GM20000 (cell line): ENCODE results near the gene SEMA4A.
"Not testable (repeated sequence)": the region's sequence is repeated elsewhere in the genome, so short reads cannot be mapped to it uniquely, and the experiment has no call there.

Source experiments
- DNase-seq: peaks from one replicate; pipeline ENCODE4 v3.0.0; 2012; ENCODE audit warnings: low spot score
- TF ChIP-seq, protein P1 (sequence below): IDR thresholded peaks from 2 replicates; pipeline ENCODE4 v1.5.1; 2012; ENCODE audit warnings: mild to moderate bottlenecking, control low read depth; ENCODE audit errors: extremely low read depth, missing control alignments

Gene SEMA4A

DNA sequence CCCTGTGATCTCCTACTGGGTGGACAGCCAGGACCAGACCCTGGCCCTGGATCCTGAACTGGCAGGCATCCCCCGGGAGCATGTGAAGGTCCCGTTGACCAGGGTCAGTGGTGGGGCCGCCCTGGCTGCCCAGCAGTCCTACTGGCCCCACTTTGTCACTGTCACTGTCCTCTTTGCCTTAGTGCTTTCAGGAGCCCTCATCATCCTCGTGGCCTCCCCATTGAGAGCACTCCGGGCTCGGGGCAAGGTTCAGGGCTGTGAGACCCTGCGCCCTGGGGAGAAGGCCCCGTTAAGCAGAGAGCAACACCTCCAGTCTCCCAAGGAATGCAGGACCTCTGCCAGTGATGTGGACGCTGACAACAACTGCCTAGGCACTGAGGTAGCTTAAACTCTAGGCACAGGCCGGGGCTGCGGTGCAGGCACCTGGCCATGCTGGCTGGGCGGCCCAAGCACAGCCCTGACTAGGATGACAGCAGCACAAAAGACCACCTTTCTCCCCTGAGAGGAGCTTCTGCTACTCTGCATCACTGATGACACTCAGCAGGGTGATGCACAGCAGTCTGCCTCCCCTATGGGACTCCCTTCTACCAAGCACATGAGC is 23.3 kb downstream of the SEMA4A start:
- DNase-seq, result no peak
- TF ChIP-seq, protein P1, sequence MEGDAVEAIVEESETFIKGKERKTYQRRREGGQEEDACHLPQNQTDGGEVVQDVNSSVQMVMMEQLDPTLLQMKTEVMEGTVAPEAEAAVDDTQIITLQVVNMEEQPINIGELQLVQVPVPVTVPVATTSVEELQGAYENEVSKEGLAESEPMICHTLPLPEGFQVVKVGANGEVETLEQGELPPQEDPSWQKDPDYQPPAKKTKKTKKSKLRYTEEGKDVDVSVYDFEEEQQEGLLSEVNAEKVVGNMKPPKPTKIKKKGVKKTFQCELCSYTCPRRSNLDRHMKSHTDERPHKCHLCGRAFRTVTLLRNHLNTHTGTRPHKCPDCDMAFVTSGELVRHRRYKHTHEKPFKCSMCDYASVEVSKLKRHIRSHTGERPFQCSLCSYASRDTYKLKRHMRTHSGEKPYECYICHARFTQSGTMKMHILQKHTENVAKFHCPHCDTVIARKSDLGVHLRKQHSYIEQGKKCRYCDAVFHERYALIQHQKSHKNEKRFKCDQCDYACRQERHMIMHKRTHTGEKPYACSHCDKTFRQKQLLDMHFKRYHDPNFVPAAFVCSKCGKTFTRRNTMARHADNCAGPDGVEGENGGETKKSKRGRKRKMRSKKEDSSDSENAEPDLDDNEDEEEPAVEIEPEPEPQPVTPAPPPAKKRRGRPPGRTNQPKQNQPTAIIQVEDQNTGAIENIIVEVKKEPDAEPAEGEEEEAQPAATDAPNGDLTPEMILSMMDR, result no peak

DNA sequence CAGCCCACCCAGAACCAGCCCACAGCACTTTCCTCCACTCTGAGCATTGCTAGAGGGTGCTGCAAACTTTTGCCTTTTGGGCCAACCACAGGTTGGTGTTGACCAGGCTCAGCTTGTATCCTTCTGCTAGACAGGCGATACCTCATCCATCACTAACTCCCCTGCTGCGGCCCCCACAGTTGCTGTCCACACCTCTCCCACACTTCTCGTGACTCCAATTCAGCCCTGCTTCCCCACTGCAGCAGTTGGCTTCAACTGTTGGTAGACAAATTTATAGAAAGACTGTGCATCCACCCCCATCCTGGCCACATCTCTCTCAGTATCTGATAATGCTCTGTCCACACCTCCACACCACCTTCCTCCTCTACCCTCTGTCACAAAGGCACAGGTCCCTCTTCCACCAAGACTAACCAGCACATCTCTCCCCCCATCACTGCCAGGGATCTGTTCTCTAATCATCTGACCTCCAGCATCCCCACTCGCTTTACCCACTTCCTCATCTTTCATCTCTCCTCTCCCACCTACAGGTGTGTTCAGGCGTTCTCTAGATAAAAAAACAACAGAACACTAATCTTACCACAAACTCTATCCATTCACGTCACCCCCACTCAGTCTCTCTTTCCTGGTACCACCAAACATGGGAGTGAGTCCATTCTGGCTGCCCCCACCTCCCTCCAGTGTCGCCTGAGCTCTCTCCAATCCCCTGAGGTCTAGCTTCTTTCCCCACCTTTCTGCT is 24.7 kb downstream of the SEMA4A start:
- TF ChIP-seq, protein P1, result no peak
- DNase-seq, result no peak

DNA sequence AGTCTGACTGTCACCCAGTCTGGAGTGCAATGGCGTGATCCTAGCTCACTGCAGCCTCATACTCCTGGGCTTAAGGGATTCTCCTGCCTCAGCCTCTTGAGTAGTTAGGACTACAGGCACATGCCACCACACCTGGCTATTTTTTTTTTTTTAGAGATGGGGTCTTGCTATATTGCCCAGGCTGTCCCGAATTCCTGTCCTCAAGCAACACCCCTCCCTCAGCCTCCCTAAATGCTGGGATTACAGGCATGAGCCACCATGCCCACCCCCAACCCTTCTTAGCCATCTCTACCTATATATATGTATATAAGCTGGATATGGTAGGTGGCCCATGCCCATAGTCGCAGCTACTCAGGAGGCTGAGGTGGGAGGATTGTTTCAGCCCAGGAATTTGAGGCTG is 27.1 kb downstream of the SEMA4A start:
- no peak for DNase-seq
- TF ChIP-seq, protein P1, result no peak

DNA sequence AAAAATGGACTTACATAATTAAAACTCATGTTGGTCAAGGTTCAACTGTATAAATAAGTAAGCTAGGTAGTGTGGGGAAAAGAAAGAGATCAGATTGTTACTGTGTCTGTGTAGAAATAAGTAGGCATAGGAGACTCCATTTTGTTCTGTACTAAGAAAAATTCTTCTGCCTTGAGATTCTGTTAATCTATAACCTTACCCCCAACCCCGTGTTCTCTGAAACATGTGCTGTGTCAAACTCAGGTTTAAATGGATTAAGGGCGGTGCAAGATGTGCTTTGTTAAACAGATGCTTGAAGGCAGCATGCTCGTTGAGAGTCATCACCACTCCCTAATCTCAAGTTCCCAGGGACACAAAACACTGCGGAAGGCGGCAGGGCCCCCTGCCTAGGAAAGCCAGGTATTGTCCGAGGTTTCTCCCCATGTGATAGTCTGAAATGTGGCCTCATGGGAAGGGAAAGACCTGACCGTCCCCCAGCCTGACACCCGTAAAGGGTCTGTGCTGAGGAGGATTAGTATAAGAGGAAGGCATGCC is 28.1 kb downstream of the SEMA4A start:
- DNase-seq, result not testable (repeated sequence)

DNA sequence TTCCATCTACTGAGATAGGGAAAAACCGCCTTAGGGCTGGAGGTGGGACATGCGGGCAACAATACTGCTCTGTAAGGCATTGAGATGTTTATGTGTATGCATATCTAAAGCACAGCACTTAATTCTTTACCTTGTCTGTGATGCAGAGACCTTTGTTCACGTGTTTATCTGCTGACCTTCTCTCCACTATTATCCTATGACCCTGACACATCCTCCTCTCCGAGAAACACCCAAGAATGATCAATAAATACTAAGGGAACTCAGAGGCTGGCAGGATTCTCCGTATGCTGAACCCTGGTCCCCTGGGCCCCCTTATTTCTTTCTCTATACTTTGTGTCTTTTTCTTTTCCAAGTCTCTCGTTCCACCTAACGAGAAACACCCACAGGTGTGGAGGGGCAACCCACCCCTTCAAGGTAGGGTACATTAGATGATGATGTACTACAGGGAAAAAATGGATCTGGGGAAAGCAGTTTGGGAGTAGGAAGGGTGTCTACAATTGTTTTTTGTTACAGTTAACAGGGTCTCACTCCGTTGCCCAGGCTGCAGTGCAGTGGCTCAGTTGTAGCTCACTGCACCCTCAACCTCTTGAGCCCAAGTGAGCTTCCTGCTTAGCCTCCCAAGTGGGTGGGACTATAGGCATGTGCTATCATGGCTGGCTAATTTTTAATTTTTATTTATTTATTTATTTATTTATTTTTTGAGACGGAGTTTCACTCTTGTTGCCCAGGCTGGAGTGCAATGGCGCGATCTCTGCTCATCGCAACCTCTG is 28.8 kb downstream of the SEMA4A start:
- not testable (repeated sequence) for DNase-seq

DNA sequence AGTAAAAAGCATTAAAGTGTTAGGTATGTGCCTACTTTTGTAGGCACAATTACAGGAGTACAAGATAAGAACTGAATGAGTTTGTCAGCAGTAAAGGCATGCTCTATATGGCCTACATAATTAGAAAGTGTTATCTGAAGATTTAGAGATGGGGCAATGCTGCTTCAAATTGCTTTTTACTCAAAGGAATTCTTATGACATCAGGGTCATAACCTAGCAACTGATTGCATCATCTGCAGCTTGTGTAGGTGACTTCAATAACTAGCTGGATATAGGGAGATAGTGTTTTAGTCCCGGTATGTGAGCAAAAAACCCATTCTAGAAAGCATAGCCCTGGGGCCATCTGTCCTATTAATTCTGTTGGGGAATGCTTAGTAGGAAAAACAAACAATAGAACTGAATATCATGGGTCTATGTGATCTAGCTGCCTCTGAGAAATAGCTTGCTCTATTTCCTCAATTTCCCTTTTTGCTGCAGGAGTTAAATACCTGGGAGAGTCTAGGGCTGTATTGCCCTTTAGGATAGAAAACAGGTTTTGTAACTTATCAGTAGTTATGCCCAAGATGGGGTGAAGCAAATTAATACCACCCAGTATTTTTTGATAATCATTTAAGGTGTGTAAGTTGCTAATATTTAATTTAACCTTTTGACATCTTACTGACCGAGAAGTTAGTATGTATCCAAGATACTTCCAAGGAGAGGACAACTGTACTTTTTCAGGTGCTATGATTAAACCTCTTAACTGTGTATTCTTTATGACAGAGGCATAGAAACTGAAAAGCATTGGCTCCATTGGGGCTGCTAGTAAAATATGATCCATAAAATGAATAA is 33.2 kb downstream of the SEMA4A start:
- DNase-seq, result not testable (repeated sequence)

DNA sequence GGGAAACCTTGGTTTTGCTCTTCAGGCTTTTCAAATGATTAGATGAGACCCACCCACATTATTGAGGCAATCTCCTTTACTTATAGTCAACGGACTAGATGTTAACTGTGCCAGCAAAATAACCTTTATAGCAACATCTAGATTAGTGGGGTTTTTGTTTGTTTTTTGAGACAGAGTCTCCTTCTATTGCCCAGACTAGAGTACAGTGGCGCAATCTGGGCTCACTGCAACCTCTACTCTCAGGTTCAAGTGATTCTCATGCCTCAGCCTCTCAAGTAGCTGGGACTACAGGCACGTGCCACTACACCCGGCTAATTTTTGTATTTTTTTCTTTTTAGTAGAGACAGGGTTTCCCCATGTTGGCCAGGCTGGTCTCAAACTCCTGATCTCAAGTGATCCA is 36.9 kb downstream of the SEMA4A start:
- not testable (repeated sequence) for DNase-seq

DNA sequence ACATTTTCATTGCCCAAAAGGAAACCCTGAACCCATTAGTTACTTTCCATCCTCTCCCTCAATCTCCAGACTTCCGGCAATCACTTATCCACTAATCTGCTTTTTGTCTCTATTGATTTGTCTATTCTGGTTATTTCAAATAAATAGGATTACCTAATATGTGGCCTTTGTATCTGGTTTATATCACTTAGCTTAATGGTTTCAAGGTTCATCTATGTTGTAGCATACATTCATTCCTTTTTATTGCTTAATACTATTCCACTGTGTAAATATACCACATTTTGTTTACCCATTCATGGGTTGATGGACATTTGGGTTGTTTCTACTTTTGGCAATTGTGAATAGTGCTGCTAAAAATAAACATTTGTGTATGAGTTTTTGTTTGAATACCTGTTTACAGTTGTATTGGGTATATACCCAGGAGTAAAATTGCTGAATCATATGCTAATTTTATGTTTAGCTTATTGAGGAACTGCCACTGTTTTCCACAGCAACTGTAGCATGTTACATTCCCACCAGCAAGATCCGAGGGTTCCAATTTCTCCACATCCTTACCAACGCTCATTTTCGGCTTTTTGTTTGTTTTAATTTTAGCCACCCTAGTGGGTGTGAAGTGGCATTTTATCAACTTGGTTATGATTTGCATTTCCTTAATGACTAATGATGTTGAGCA is 38.0 kb downstream of the SEMA4A start:
- no peak for DNase-seq
- TF ChIP-seq, protein P1, result no peak

DNA sequence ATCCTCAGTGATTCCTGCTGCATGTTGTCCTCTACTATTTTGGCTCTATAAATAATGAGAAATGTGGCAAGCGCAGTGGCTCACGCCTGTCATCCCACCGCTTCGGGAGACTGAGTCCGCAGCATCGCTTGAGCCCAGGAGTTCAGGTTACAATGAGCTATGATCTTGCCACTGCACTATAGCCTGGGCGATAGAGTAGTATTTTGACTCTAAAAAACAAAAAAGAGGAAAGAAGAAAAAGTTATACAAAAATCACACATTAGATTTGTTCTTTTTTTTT is 39.8 kb downstream of the SEMA4A start:
- no peak for DNase-seq
- TF ChIP-seq, protein P1, result no peak
